Measurements from ENCODE around the gene ZBTB20.

The ZBTB20 gene

DNA sequence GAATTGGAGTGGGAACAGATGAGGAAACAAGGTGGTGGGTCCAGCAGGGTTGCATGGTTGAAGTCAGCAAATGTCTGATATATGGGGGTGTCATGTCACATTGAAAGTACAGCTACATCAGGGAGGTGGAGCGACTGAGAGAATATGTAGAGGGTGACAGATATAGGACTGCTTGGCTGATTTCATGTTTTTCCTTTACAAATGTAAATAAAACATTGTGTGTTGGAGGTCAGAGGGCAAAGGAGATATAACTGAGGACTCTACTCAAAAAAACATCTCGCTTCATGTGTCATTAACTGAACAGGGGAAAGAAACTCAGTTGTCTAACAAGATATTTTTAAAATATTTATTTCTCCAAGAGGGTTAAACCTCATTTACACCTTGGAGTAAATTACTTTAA lies 675.6 kb downstream of the ZBTB20 start:
- no peak for DNase-seq (ENCODE audit: low spot score)
- ChIA-PET POLR2A (ENCODE audit: low non-redundant PET) (no interaction called here), CTCF (interaction anchor here (0.6 to 0.7 kb wide), 2 partner anchors 36 to 987 kb away, joined by 3 read pairs; no protein-coding TSS in a partner anchor)
- TF ChIP-seq, protein P1, sequence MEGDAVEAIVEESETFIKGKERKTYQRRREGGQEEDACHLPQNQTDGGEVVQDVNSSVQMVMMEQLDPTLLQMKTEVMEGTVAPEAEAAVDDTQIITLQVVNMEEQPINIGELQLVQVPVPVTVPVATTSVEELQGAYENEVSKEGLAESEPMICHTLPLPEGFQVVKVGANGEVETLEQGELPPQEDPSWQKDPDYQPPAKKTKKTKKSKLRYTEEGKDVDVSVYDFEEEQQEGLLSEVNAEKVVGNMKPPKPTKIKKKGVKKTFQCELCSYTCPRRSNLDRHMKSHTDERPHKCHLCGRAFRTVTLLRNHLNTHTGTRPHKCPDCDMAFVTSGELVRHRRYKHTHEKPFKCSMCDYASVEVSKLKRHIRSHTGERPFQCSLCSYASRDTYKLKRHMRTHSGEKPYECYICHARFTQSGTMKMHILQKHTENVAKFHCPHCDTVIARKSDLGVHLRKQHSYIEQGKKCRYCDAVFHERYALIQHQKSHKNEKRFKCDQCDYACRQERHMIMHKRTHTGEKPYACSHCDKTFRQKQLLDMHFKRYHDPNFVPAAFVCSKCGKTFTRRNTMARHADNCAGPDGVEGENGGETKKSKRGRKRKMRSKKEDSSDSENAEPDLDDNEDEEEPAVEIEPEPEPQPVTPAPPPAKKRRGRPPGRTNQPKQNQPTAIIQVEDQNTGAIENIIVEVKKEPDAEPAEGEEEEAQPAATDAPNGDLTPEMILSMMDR (conservative IDR thresholded peaks at IDR 0.05; ENCODE audit: low read depth) = no peak
- no peak overlapping the region for H3K27ac ChIP-seq

DNA sequence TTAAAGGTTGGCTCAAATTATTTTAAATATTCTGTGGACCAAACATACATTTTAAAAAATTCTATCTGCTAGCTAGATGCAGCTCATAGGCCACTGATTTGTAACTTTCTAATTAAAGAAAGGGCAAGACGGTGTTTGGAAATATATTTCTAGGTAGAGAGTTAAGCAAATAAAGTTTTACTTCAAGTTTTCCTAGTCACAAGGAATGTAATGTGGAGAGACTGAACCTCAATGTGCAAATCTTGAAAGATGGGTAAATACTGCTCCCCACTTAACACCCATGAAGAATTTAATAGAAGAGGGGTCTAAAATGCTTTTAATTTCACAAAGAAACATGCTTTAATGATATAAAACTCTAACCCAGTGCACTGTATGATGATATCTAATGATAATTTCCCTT lies 678.0 kb downstream of the ZBTB20 start:
- H3K27ac ChIP-seq = no peak overlapping the region
- ChIA-PET POLR2A (ENCODE audit: low non-redundant PET) (no interaction called here), CTCF (no interaction called here)
- no peak for DNase-seq (ENCODE audit: low spot score)
- TF ChIP-seq, protein P1 (conservative IDR thresholded peaks at IDR 0.05; ENCODE audit: low read depth) = no peak

DNA sequence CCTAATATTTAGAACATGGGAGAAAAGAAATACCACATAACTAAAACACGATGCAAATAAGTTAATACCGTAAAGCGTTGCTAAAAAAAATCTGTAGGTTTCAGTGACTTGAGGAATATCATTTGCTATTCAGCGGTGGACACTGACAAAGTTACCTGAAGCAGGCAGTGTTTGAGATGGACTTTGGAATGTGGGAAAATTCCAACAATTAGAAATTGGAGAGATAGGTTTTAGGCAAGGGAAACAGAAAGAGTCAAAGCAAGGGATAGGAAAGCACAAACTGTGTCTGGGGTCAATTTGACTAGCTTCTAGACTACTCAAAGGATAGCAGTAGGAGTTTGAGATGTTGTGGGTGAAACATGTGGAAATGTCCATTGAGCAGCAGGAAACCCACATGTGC lies 680.3 kb downstream of the ZBTB20 start:
- H3K27ac ChIP-seq = no peak overlapping the region
- POLR2A ChIA-PET (ENCODE audit: low non-redundant PET) = no interaction called here
- TF ChIP-seq, protein P1 (conservative IDR thresholded peaks at IDR 0.05; ENCODE audit: low read depth) = no peak
- CTCF ChIA-PET = no interaction called here
- no peak for DNase-seq (ENCODE audit: low spot score)

DNA sequence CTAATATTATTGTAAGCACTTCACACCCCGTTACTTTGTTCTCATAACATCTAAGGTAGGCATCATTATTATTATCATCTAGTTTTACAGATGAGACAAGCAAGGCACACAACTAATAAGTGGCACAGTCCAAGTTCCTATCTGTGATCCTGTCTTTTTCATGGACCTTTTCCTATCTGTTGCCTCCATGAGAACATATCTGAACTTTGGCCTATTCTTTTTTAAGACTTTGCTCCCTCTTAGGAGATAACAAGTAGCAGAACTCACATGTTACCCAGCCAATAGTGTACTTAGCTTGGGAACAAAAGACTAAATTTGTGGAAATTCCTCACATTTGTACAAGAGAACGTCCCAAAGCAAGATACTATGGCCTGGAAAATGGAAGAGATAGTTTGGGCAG lies 680.8 kb downstream of the ZBTB20 start:
- CTCF ChIA-PET = no interaction called here
- no peak for DNase-seq (ENCODE audit: low spot score)
- TF ChIP-seq, protein P1 (conservative IDR thresholded peaks at IDR 0.05; ENCODE audit: low read depth) = no peak
- H3K27ac ChIP-seq = no peak overlapping the region
- POLR2A ChIA-PET (ENCODE audit: low non-redundant PET) = no interaction called here

DNA sequence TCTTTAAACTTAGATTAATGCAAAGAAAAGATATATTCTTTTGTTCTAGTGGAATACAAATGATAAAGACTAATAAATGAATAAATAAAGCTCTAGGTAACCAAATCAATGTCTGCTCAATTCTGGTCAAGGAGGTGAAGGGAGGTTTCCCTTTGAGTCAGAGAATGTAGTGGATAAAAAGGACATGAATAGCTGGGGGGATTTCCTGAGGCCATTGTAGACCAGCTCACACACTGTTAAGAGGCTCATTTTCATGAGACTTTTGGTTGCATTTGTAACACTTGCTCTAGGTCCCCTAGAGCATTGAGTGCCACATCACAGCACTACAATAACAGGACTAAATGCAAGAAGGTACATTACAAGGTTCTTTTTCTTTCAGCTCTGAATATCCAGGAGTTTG lies 682.5 kb downstream of the ZBTB20 start:
- no peak for DNase-seq (ENCODE audit: low spot score)
- POLR2A ChIA-PET (ENCODE audit: low non-redundant PET) = no interaction called here
- no peak overlapping the region for H3K27ac ChIP-seq
- CTCF ChIA-PET = no interaction called here
- TF ChIP-seq, protein P1 (conservative IDR thresholded peaks at IDR 0.05; ENCODE audit: low read depth) = no peak

DNA sequence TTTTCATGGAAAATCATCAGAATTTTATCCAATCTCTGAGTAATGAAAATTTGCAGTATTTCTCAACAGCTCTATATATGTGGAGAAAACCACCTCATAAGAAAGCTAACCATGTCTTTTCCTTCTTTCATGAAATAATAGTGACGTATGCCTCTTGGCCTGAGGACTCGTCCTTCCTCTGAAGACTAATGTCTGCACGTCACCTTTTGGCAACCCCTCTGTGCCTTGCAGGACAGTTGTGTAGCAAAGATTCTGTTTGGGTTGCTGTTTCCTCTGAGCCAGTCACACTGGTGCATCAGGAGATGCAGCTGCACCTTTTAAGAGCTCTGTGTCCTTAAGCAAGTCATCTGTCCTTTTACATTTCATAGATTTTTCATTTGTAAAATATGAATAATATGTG lies 684.3 kb downstream of the ZBTB20 start:
- ChIA-PET CTCF (no interaction called here), POLR2A (ENCODE audit: low non-redundant PET) (interaction anchor here (1.2 kb wide), 1 partner anchor 13 kb away, joined by 3 read pairs; no protein-coding TSS in a partner anchor)
- no peak overlapping the region for H3K27ac ChIP-seq
- TF ChIP-seq, protein P1 (conservative IDR thresholded peaks at IDR 0.05; ENCODE audit: low read depth) = no peak
- DNase-seq (ENCODE audit: low spot score) = no peak

DNA sequence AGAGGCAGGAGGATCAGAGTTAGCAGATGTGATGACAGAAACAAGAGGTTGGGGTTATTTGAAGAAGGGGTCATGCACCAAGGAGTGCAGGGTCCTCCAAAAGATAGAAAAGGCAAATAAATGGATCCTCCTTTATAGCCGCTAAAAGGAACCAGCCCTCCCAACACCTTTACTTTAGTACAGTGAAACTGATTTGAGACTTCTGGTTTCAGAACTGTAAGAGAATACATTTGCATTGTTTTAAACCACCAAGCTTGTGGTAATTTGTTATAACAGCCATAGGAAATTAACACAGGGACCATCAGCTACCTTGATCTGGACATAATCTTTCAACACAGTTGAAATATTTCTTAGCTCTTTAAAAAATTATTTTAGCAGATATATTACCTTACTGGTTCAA lies 686.6 kb downstream of the ZBTB20 start:
- TF ChIP-seq, protein P1 (conservative IDR thresholded peaks at IDR 0.05; ENCODE audit: low read depth) = no peak
- ChIA-PET POLR2A (ENCODE audit: low non-redundant PET) (no interaction called here), CTCF (no interaction called here)
- H3K27ac ChIP-seq = no peak overlapping the region
- no peak for DNase-seq (ENCODE audit: low spot score)

Data from RWPE1 (cell line).